Neural progenitor cell (in vitro differentiated cells): ENCODE data around the gene TIMP2.

Source experiments
- EZH2 ChIP-seq: fragments of 200-600 bp; sonication (generic); IDR thresholded peaks from 2 replicates; pipeline ENCODE4 v1.6.1; 2017; ENCODE audit warnings: antibody characterized with exemption, mild to moderate bottlenecking, moderate library complexity
- EZH2phosphoT487 ChIP-seq: fragments of 200-600 bp; sonication (generic); IDR thresholded peaks from 2 replicates; pipeline ENCODE4 v1.6.1; 2017; ENCODE audit warnings: antibody characterized with exemption
- TF ChIP-seq, protein P1 (sequence below): fragments of 200-600 bp; sonication (generic); IDR thresholded peaks from 2 replicates; pipeline ENCODE4 v1.5.1; 2017; ENCODE audit warnings: antibody characterized with exemption, mild to moderate bottlenecking

- TF ChIP-seq, protein P1, sequence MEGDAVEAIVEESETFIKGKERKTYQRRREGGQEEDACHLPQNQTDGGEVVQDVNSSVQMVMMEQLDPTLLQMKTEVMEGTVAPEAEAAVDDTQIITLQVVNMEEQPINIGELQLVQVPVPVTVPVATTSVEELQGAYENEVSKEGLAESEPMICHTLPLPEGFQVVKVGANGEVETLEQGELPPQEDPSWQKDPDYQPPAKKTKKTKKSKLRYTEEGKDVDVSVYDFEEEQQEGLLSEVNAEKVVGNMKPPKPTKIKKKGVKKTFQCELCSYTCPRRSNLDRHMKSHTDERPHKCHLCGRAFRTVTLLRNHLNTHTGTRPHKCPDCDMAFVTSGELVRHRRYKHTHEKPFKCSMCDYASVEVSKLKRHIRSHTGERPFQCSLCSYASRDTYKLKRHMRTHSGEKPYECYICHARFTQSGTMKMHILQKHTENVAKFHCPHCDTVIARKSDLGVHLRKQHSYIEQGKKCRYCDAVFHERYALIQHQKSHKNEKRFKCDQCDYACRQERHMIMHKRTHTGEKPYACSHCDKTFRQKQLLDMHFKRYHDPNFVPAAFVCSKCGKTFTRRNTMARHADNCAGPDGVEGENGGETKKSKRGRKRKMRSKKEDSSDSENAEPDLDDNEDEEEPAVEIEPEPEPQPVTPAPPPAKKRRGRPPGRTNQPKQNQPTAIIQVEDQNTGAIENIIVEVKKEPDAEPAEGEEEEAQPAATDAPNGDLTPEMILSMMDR = no peak
- TF ChIP-seq EZH2phosphoT487 (no peak), EZH2 (no peak)
These were observed 42.6 kb downstream of the TIMP2 start for GRCh38 chr17:78882540-78883088.
